PC-9 (cell line): ENCODE results near the gene TCF4. TPM values are rescaled to one million over a fixed set of nuclear protein-coding genes. Genes with fewer than 3 reads are reported as not detected.

Source experiments
- BruUV-seq: library from RNA; stranded (reverse); fragments of 400-500 nt; replicated peaks from 2 replicates; lab custom pipeline; 2021; lab: Mats Ljungman, UMichigan
- CTCF ChIA-PET: fragments of 300-600 bp; sonication (Branson Sonifier 250); formaldehyde crosslinking; loops from one replicate; lab custom pipeline; 2022; ENCODE audit warnings: antibody characterized with exemption; lab: Charles Lee
- POLR2A ChIA-PET: fragments of 300-600 bp; sonication (Branson Sonifier 250); formaldehyde crosslinking; loops from one replicate; lab custom pipeline; 2022; ENCODE audit warnings: antibody characterized with exemption; ENCODE audit not compliant: unreplicated experiment; lab: Charles Lee
- DNase-seq, 2 experiments: peaks; one replicate each; pipeline versions ENCODE4 v3.0.0 to v3.0.0-alpha.2; 2015 to 2022; ENCODE audit warnings: mixed read lengths in 1 of 2
- H2AFZ ChIP-seq: fragments of 200-600 bp; sonication (generic); 2 replicates; pipeline ENCODE4 v1.8.1; 2017; ENCODE audit warnings: antibody characterized with exemption
- H3F3A ChIP-seq: fragments of 200-600 bp; sonication (generic); 2 replicates; pipeline ENCODE4 v1.8.1; 2017; ENCODE audit warnings: antibody characterized with exemption, mild to moderate bottlenecking, low read depth; ENCODE audit not compliant: insufficient read depth
- H3K27ac ChIP-seq: fragments of 200-600 bp; sonication (generic); 2 replicates; pipeline ENCODE4 v1.6.1; 2016; ENCODE audit warnings: mixed run types
- H3K27me3 ChIP-seq: fragments of 200-600 bp; sonication (generic); 2 replicates; pipeline ENCODE4 v1.6.1; 2016; ENCODE audit warnings: low read depth, mixed run types; ENCODE audit not compliant: insufficient read depth
- H3K36me3 ChIP-seq: fragments of 200-600 bp; sonication (generic); 2 replicates; pipeline ENCODE4 v1.6.1; 2016; ENCODE audit warnings: low read depth, mixed run types
- H3K4me1 ChIP-seq: fragments of 200-600 bp; sonication (generic); replicated peaks from 2 replicates; pipeline ENCODE4 v1.6.1; 2016; ENCODE audit warnings: mixed run types; ENCODE audit not compliant: insufficient read depth
- H3K4me2 ChIP-seq: fragments of 200-600 bp; sonication (generic); 2 replicates; pipeline ENCODE4 v1.6.1; 2017; ENCODE audit warnings: mixed run types
- H3K4me3 ChIP-seq: fragments of 200-600 bp; sonication (generic); 2 replicates; pipeline ENCODE4 v1.6.1; 2016; ENCODE audit warnings: mixed run types
- H3K79me2 ChIP-seq: fragments of 200-600 bp; sonication (generic); 2 replicates; pipeline ENCODE4 v1.6.1; 2017; ENCODE audit warnings: low read depth, mixed run types
- H3K9me2 ChIP-seq: fragments of 200-600 bp; sonication (generic); 2 replicates; pipeline ENCODE4 v1.8.1; 2017; ENCODE audit warnings: mild to moderate bottlenecking; ENCODE audit not compliant: insufficient read depth
- H3K9me3 ChIP-seq: fragments of 200-600 bp; sonication (generic); 2 replicates; pipeline ENCODE4 v1.8.1; 2016; ENCODE audit warnings: low read depth; ENCODE audit not compliant: insufficient read depth
- H4K20me1 ChIP-seq: fragments of 200-600 bp; sonication (generic); 2 replicates; pipeline ENCODE4 v1.8.1; 2017; ENCODE audit not compliant: insufficient read depth
- CTCF ChIP-seq: fragments of 200-600 bp; sonication (generic); conservative IDR thresholded peaks from 2 replicates; pipeline ENCODE4 v1.6.1; 2017; ENCODE audit warnings: mixed run types, antibody characterized with exemption, mild to moderate bottlenecking, moderate library complexity
- EZH2 ChIP-seq: fragments of 200-600 bp; sonication (generic); IDR thresholded peaks from 2 replicates; pipeline ENCODE4 v1.8.0; 2017; ENCODE audit warnings: antibody characterized with exemption, low read depth
- intact Hi-C: fragments of 100-400 bp; cut with micrococcal nuclease; formaldehyde crosslinking; loops from one replicate; pipeline ENCODE4 v1.10.0; 2022; ENCODE audit not compliant: unreplicated experiment
- total RNA-seq: library from RNA; stranded (reverse); gene quantifications from 2 replicates; pipeline ENCODE4 v1.2.3, GENCODE V29; 2021

Gene TCF4
- total RNA-seq, 1 experiment from 2014 or later: 0.74 TPM

- Histone ChIP-seq H3K4me2 (no peak overlapping the region), H3K79me2 (peaks cover 6% of the 10 kb centered on the region; the same call in 1 of the 2 replicates), H3K36me3 (no peaks in the 10 kb centered on the region), H2AFZ (no peak overlapping the region), H3K9me3 (no peaks in the 10 kb centered on the region), H3K4me1 (peaks cover 11% of the 10 kb centered on the region; the same call in 1 of the 2 replicates), H3K9me2 (no peaks in the 10 kb centered on the region), H3K27me3 (no peaks in the 10 kb centered on the region), H3K4me3 (no peak overlapping the region), H3F3A (no peaks in the 10 kb centered on the region), H4K20me1 (no peaks in the 10 kb centered on the region), H3K27ac (no peak overlapping the region)
- ChIA-PET CTCF (no interaction called here), POLR2A (no interaction called here)
- TF ChIP-seq CTCF (no peak), EZH2 (no peak)
- intact Hi-C loops: no loop called here
- BruUV-seq: no TSS peak
- DNase-seq: no peak
These were observed 2.0 kb downstream of the TCF4 start for GRCh38 chr18:55585920-55586561.

GRCh38 chr18:55585065-55585919 lies 2.7 kb downstream of the TCF4 start:
- peaks cover 6% of the 10 kb centered on the region; the same call in 1 of the 2 replicates for H3K79me2 ChIP-seq
- H2AFZ ChIP-seq: no peak overlapping the region

More at GRCh38 chr18:55585065-55585919, 2.7 kb downstream of the TCF4 start:
- Histone ChIP-seq H3K4me3 (no peak overlapping the region), H3K9me2 (no peaks in the 10 kb centered on the region), H3K36me3 (no peaks in the 10 kb centered on the region), H3F3A (no peaks in the 10 kb centered on the region), H4K20me1 (no peaks in the 10 kb centered on the region), H3K4me1 (peaks cover 11% of the 10 kb centered on the region; the same call in 1 of the 2 replicates), H3K27ac (no peak overlapping the region), H3K9me3 (no peaks in the 10 kb centered on the region), H3K4me2 (no peak overlapping the region), H3K27me3 (no peaks in the 10 kb centered on the region)
- DNase-seq: no peak
- ChIA-PET POLR2A (no interaction called here), CTCF (no interaction called here)
- no peak for TF ChIP-seq EZH2
- TF ChIP-seq CTCF: no peak
- intact Hi-C loops: no loop called here
- no TSS peak for BruUV-seq
